ENCODE results near the gene RNF115. TPM values are rescaled to one million over a fixed set of nuclear protein-coding genes. Genes with fewer than 3 reads are reported as not detected.

Gene RNF115
- total RNA-seq, 1 experiment from 2014 or later, result 10.0 TPM

DNA sequence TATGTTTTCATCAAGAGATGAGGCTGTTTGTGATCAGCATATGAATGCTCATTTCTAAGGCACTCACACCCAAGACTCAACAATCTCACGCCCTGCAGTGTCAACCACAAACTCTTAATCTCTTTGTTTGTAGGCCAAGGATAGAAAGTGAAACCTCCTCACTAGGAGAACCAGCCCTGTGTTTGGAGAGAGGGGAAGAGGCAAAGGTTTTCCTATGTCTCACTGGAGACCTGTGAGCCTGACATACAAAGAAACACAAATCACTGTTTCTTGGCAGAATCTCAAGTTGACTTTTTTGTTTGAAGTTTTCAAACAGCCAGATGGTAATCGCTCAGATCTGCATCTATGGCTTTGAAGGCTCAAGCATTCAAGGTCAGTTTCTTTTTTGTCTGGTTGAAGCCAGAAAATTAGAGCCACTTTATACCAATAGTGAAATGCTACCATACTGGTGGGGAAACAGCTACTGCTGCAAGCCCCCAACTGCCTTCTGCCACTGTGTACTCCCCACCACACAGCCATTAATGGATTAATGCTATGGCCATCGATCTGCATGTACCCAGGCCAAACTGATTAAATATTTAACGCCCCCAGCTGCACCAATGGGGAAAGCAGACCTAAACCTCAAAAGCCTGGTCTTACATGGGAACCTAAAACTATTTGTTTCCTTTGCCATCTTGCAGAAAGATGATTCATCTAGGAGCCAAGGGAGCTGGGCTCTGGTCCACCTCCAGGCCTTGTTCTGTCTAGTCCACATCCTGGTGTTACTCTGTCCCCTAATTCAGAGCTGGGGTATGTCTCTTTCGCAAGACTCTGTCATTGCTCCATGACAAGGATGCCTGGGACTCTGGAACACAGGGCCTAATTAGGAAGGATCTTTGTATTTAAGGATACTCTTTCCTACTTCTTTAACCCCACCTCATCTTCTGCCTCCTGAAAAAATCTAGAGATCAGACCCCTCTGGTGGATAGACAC lies 133.0 kb downstream of the RNF115 start:
- Histone ChIP-seq H3K36me3 (no peaks in the 10 kb centered on the region), H3K27me3 (no peaks in the 10 kb centered on the region), H3K9me3 (replicated peaks) (no peaks in the 10 kb centered on the region), H3K4me1 (peaks cover 32% of the 10 kb centered on the region), H3K27ac (peak overlapping the region; percentile 8; the same call in 1 of the 2 replicates), H3K4me3 (no peak overlapping the region)
- DNase-seq, result peak in 1 of 2 experiments; percentile 58

GRCh38 chr1:145689922-145690321 lies 134.0 kb downstream of the RNF115 start:
- Histone ChIP-seq H3K4me3 (no peak overlapping the region), H3K36me3 (no peaks in the 10 kb centered on the region), H3K27me3 (no peaks in the 10 kb centered on the region), H3K27ac (peak overlapping the region; percentile 8; the same call in 1 of the 2 replicates), H3K4me1 (peaks cover 22% of the 10 kb centered on the region), H3K9me3 (replicated peaks) (no peaks in the 10 kb centered on the region)
- peak; percentile 14 to 36 for DNase-seq

GRCh38 chr1:145688924-145689323 lies 135.0 kb downstream of the RNF115 start:
- Histone ChIP-seq H3K36me3 (no peaks in the 10 kb centered on the region), H3K4me1 (peaks cover 21% of the 10 kb centered on the region), H3K27ac (no peak overlapping the region), H3K27me3 (no peaks in the 10 kb centered on the region), H3K4me3 (no peak overlapping the region), H3K9me3 (replicated peaks) (no peaks in the 10 kb centered on the region)
- no peak for DNase-seq

Other genes starting within 250 kb of the RNF115 start
- 29.3 and 32.3 TPM in 2 replicates for gene GPR89A, start 216.1 kb downstream of the RNF115 start, total RNA-seq (2014; rRNA removed; shearing (Covaris generic))
- gene PDZK1, start 116.7 kb downstream of the RNF115 start, total RNA-seq (2014; rRNA removed; shearing (Covaris generic)), result 1.6 and 2.8 TPM in 2 replicates
- gene CD160, start 104.6 kb downstream of the RNF115 start, total RNA-seq (2014; rRNA removed; shearing (Covaris generic)), result not detected in 2 replicates
- 27.4 and 28.5 TPM in 2 replicates for gene POLR3C, start 105 bp upstream of the RNF115 start, total RNA-seq (2014; rRNA removed; shearing (Covaris generic))
- 1.1 and 1.2 TPM in 2 replicates for gene NUDT17, start 21.5 kb upstream of the RNF115 start, total RNA-seq (2014; rRNA removed; shearing (Covaris generic))
- 18.8 and 19.7 TPM in 2 replicates for gene PIAS3, start 35.0 kb upstream of the RNF115 start, total RNA-seq (2014; rRNA removed; shearing (Covaris generic))
- gene ANKRD35, start 61.8 kb upstream of the RNF115 start, total RNA-seq (2014; rRNA removed; shearing (Covaris generic)), result not detected in 2 replicates
- gene ITGA10, start 86.0 kb upstream of the RNF115 start, total RNA-seq (2014; rRNA removed; shearing (Covaris generic)), result 0.15 and 0.16 TPM in 2 replicates
- gene PEX11B, start 94.6 kb upstream of the RNF115 start, total RNA-seq (2014; rRNA removed; shearing (Covaris generic)), result 19.5 and 21.2 TPM in 2 replicates
- 232 and 246 TPM in 2 replicates for gene RBM8A, start 103.4 kb upstream of the RNF115 start, total RNA-seq (2014; rRNA removed; shearing (Covaris generic))
- 33.4 and 35.6 TPM in 2 replicates for gene LIX1L, start 133.9 kb upstream of the RNF115 start, total RNA-seq (2014; rRNA removed; shearing (Covaris generic))
- gene ANKRD34A, start 140.5 kb upstream of the RNF115 start, total RNA-seq (2014; rRNA removed; shearing (Covaris generic)), result 0.69 and 0.84 TPM in 2 replicates
- 16.7 and 18.4 TPM in 2 replicates for gene POLR3GL, start 140.6 kb upstream of the RNF115 start, total RNA-seq (2014; rRNA removed; shearing (Covaris generic))
- gene TXNIP, start 172.5 kb upstream of the RNF115 start, total RNA-seq (2014; rRNA removed; shearing (Covaris generic)), result 161 and 177 TPM in 2 replicates
- 0.10 TPM in 2 replicates for gene HJV, start 197.6 kb upstream of the RNF115 start, total RNA-seq (2014; rRNA removed; shearing (Covaris generic))

Measured in SJCRH30 (cell line).